Small intestine (tissue), 16 donors: ENCODE measurements around the gene IL9R. TPM values are rescaled to one million over a fixed set of nuclear protein-coding genes. Genes with fewer than 3 reads are reported as not detected.

Source experiments
- DNase-seq, 2 donors: peaks; one replicate each; pipeline versions ENCODE4 v3.0.0 to v3.0.0-alpha.2; 2013
- FAIRE-seq: peaks from 2 replicates; lab custom pipeline; 2012; peaks lifted over from hg19 to GRCh38; lab: Jason Lieb, UNC
- H3K27ac ChIP-seq, 3 donors: one replicate each; pipeline ENCODE4 v1.5.1; 2013; ENCODE audit warnings: low read length in 2 of 3, mild to moderate bottlenecking in 2 of 3, control low read depth in 1 of 3, inconsistent platforms in 1 of 3, low read depth in 1 of 3, moderate library complexity in 1 of 3
- H3K27me3 ChIP-seq, 3 donors: one replicate each; pipeline ENCODE4 v1.6.1; 2013; ENCODE audit warnings: low read length in 3 of 3, inconsistent platforms in 1 of 3; ENCODE audit not compliant: control insufficient read depth in 3 of 3, insufficient read depth in 3 of 3
- H3K36me3 ChIP-seq, 3 donors: one replicate each; pipeline ENCODE4 v1.6.1; 2013; ENCODE audit warnings: low read length in 3 of 3, inconsistent platforms in 1 of 3, low read depth in 1 of 3, mild to moderate bottlenecking in 1 of 3, moderate library complexity in 1 of 3; ENCODE audit not compliant: control insufficient read depth in 3 of 3, insufficient read depth in 2 of 3
- H3K4me1 ChIP-seq, 3 donors: one replicate each; pipeline ENCODE4 v1.6.1; 2013; ENCODE audit warnings: low read length in 2 of 3, inconsistent platforms in 1 of 3, low read depth in 1 of 3, mild to moderate bottlenecking in 1 of 3, moderate library complexity in 1 of 3; ENCODE audit not compliant: control insufficient read depth in 3 of 3, insufficient read depth in 2 of 3
- H3K4me3 ChIP-seq, 3 donors: one replicate each; pipeline ENCODE4 v1.5.1; 2013; ENCODE audit warnings: low read length in 3 of 3, control low read depth in 1 of 3, inconsistent platforms in 1 of 3, low read depth in 1 of 3, mild to moderate bottlenecking in 1 of 3, moderate library complexity in 1 of 3
- H3K9me3 ChIP-seq, 2 donors: one replicate each; pipeline ENCODE4 v1.6.1; 2013; ENCODE audit warnings: low read depth in 1 of 2, low read length in 1 of 2; ENCODE audit not compliant: control insufficient read depth in 2 of 2, insufficient read depth in 1 of 2
- WGBS, 3 donors: extraction: QIAGEN DNeasy Blood & Tissue Kit; methylation state at CpG; one replicate each; pipeline ENCODE4 v1.1.7; 2013; 5-methylcytosine and 5-hydroxymethylcytosine counted together
- long read RNA-seq, 10 donors: transcript quantifications; one replicate each; lab custom pipeline, GENCODE V29; 2026
- polyA plus RNA-seq, 4 donors: library from polyadenylated mRNA; stranded (reverse) in 3 of 4; unstranded in 1 of 4; fragments of 200-250 nt in 3 of 4; fragments of 120-200 nt in 1 of 4; gene quantifications; one replicate each; pipeline versions ENCODE4 v1.2.1 to v1.2.3, GENCODE V29; 2013
- donor health status: healthy with polysubstance abuse.
- donor health status: control.
- donor health status: control.
- donor health status: Bipolar disorder and iron deficiency.
- donor health status: healthy.

IL9R gene
- under 1 TPM in 3 of 4 donors, not detected in 1; 0.18 to 0.40 (median 0.27) TPM for polyA plus RNA-seq
- long read RNA-seq, donor 1, result 0 reads
- long read RNA-seq, donor 2, result 0 reads
- long read RNA-seq, donor 3, result 0 reads
- long read RNA-seq, donor 4, result 0 reads
- long read RNA-seq, donor 5, result 0 reads
- long read RNA-seq, donor 6, result 0 reads
- long read RNA-seq, donor 7, result 0 reads
- long read RNA-seq, donor 8, result 0 reads
- long read RNA-seq, donor 9, partial matches to known transcripts, result 0 of 1 reads
- long read RNA-seq, donor 9, other reads (novel, unspliced or antisense), result 0 of 1 reads
- long read RNA-seq, donor 10, result 0 reads

- Histone ChIP-seq H3K4me1 (no peaks in the 10 kb centered on the region), H3K4me3 (no peak within 1 kb of the TSS), H3K27ac (peak within 1 kb of the TSS in 1 of 3 donors; percentile 34), H3K27me3 (no peaks in the 10 kb centered on the region), H3K36me3 (no peaks in the 10 kb centered on the region), H3K9me3 (peaks cover 0 to 16% of the 10 kb centered on the region in 2 donors)
- WGBS, 3 donors, result 47 to 62% (median 58%) methylated on average over 5 of the region's 5 CpGs
- DNase-seq, result peak in 1 of 2 donors; percentile 46
- no peak for FAIRE-seq
Measured at GRCh38 chrX:155997436-155997835, at the start of gene IL9R. IL9R (plus strand) TSS chrX:155997696; CDS start chrX:155997760, 64 bp downstream.

- Histone ChIP-seq H3K27me3 (no peaks in the 10 kb centered on the region), H3K9me3 (peaks cover 0 to 3% of the 10 kb centered on the region in 2 donors), H3K27ac (no peak overlapping the region), H3K4me3 (no peak overlapping the region), H3K36me3 (no peaks in the 10 kb centered on the region), H3K4me1 (no peaks in the 10 kb centered on the region)
- WGBS, 3 donors, result 64 to 91% (median 82%) methylated on average over 2 of the region's 2 CpGs
- FAIRE-seq (no peak), DNase-seq (no peak)
Measured at GRCh38 chrX:155949098-155949497, 48.4 kb upstream of the IL9R start.

- Histone ChIP-seq H3K4me1 (no peaks in the 10 kb centered on the region), H3K4me3 (no peak overlapping the region), H3K9me3 (peaks cover 0 to 5% of the 10 kb centered on the region in 2 donors), H3K27ac (no peak overlapping the region), H3K36me3 (no peaks in the 10 kb centered on the region), H3K27me3 (no peaks in the 10 kb centered on the region)
- DNase-seq (no peak), FAIRE-seq (no peak)
- 57 to 66% (median 64%) methylated on average over 3 of the region's 3 CpGs for WGBS, 3 donors
Measured at GRCh38 chrX:155951237-155951789, 46.2 kb upstream of the IL9R start.

DNA sequence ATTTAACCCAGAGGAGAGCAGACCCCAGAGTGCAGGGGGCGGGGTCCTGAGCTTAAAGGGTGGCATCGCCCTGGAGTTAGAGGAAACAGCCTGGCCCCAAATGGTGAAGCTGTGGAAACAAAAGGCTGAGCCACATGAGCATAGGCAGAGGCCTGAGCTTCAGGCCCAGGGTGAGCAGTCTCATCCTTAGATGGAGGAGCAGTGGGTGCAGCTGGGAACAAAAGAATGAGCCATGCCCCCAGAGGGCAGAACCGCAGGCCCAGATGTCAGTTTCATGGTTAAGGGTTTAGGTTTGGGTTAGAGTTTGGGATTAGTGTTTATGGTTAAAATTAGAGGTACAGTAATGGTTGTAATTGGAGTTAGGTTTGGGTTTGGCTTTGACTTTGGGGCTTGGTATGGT lies 44.4 kb upstream of the IL9R start:
- DNase-seq (no peak), FAIRE-seq (no peak)
- Histone ChIP-seq H3K9me3 (peaks cover 0 to 7% of the 10 kb centered on the region in 2 donors), H3K27me3 (no peaks in the 10 kb centered on the region), H3K4me1 (no peaks in the 10 kb centered on the region), H3K36me3 (no peaks in the 10 kb centered on the region), H3K4me3 (no peak overlapping the region), H3K27ac (no peak overlapping the region)
- WGBS, 3 donors, result 70 to 76% (median 74%) methylated on average over 3 of the region's 3 CpGs

DNA sequence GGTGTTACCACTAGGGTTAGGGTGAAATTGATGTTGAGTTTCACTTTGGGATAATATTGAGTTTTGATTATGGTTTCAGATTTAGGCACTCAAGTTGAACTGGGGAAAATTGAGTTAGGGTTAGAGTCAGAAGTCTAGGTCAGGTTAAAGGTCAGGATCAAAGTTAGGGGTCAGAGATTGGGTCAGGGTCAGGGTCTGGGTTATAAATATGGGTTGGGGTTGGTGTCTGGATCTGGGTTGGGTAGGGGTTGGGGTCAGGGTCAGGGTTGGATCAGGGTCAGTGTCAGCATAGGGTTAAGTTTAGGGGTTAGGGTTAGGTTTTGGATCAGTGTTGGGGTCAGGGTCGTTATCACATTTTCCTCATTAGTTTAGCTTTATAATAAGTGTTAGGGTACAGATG lies 42.7 kb upstream of the IL9R start:
- Histone ChIP-seq H3K36me3 (no peaks in the 10 kb centered on the region), H3K27ac (no peak overlapping the region), H3K27me3 (no peaks in the 10 kb centered on the region), H3K4me3 (no peak overlapping the region), H3K9me3 (peaks cover 0 to 7% of the 10 kb centered on the region in 2 donors), H3K4me1 (no peaks in the 10 kb centered on the region)
- DNase-seq (no peak), FAIRE-seq (no peak)
- 23 to 50% (median 35%) methylated on average over 1 of the region's 1 CpG for WGBS, 3 donors

- no peak overlapping the region for H3K4me3 ChIP-seq
Measured at GRCh38 chrX:155956099-155956498, 41.4 kb upstream of the IL9R start.

GRCh38 chrX:155956649-155957048 lies 40.8 kb upstream of the IL9R start:
- WGBS, 3 donors, result 55 to 64% (median 57%) methylated on average over 3 of the region's 3 CpGs
- Histone ChIP-seq H3K4me3 (no peak overlapping the region), H3K4me1 (no peaks in the 10 kb centered on the region), H3K27me3 (no peaks in the 10 kb centered on the region), H3K36me3 (no peaks in the 10 kb centered on the region), H3K27ac (no peak overlapping the region), H3K9me3 (peaks cover 0 to 5% of the 10 kb centered on the region in 2 donors)
- FAIRE-seq, result no peak
- DNase-seq, result no peak

More at GRCh38 chrX:155956099-155956498, 41.4 kb upstream of the IL9R start:
- H3K36me3 ChIP-seq, result no peaks in the 10 kb centered on the region
- 79 to 91% (median 90%) methylated on average over 9 of the region's 9 CpGs for WGBS, 3 donors
- peaks cover 0 to 5% of the 10 kb centered on the region in 2 donors for H3K9me3 ChIP-seq
- no peaks in the 10 kb centered on the region for H3K4me1 ChIP-seq
- H3K27ac ChIP-seq, result no peak overlapping the region
- no peak for DNase-seq
- no peaks in the 10 kb centered on the region for H3K27me3 ChIP-seq
- no peak for FAIRE-seq

GRCh38 chrX:155957843-155958242 lies 39.7 kb upstream of the IL9R start:
- Histone ChIP-seq H3K4me1 (no peaks in the 10 kb centered on the region), H3K4me3 (no peak overlapping the region), H3K36me3 (no peaks in the 10 kb centered on the region), H3K27ac (no peak overlapping the region), H3K9me3 (peaks cover 0 to 5% of the 10 kb centered on the region in 2 donors), H3K27me3 (no peaks in the 10 kb centered on the region)
- DNase-seq (no peak), FAIRE-seq (no peak)
- 67 to 69% (median 69%) methylated on average over 6 to 7 of the region's 7 CpGs for WGBS, 3 donors
